ENCODE results near the gene INCA1. TPM values are rescaled to one million over a fixed set of nuclear protein-coding genes. Genes with fewer than 3 reads are reported as not detected.

The INCA1 gene
- total RNA-seq, 4 donors from 2014 or later, result 1.0 to 2.3 (median 1.4) TPM

- Histone ChIP-seq H3K27ac (no peak overlapping the region), H3K9me3 (no peaks in the 10 kb centered on the region), H3K27me3 (no peaks in the 10 kb centered on the region), H3K36me3 (no peaks in the 10 kb centered on the region), H3K4me3 (replicated peaks in 1 of 3) (no peak overlapping the region), H3K4me1 (no peaks in the 10 kb centered on the region)
- WGBS, 2 donors, result 83 to 86% methylated on average over 14 to 15 of the region's 15 CpGs
- DNase-seq, result no peak
- intact Hi-C loops (cut with DNase I), result no loop called here
- TF ChIP-seq CTCF (IDR thresholded peaks at IDR 0.05), result no peak
- no peak for TF ChIP-seq POLR2A (IDR thresholded peaks at IDR 0.05)
These were observed 45.1 kb upstream of the INCA1 start for GRCh38 chr17:5042157-5043022.

- no peaks in the 10 kb centered on the region for H3K9me3 ChIP-seq
- H3K4me1 ChIP-seq, result peaks cover 4 to 5% of the 10 kb centered on the region in 2 donors
- peak; percentile 29 to 35 for DNase-seq
- H3K36me3 ChIP-seq, result no peaks in the 10 kb centered on the region
- 2 to 6% methylated on average over 12 of the region's 24 CpGs for WGBS, 2 donors
- no peaks in the 10 kb centered on the region for H3K27me3 ChIP-seq
- no peak for TF ChIP-seq CTCF (IDR thresholded peaks at IDR 0.05)
- TF ChIP-seq POLR2A (IDR thresholded peaks at IDR 0.05), result no peak
- intact Hi-C loops (cut with DNase I), result no loop called here
- H3K4me3 ChIP-seq (replicated peaks in 1 of 3), result no peak within 1 kb of the TSS
- H3K27ac ChIP-seq, result no peak within 1 kb of the TSS
These were observed 38.0 kb upstream of the INCA1 start, which contains the start of gene SLC52A1 for GRCh38 chr17:5035315-5035714. Gene SLC52A1, minus strand, starts transcription at chr17:5035426. Its CDS starts 820 bp downstream, at chr17:5034606.

GRCh38 chr17:5034651-5035050, 37.3 kb upstream of the INCA1 start:
- intact Hi-C loops (cut with DNase I), result no loop called here
- H3K27me3 ChIP-seq, result no peaks in the 10 kb centered on the region
- H3K9me3 ChIP-seq, result no peaks in the 10 kb centered on the region
- H3K27ac ChIP-seq, result no peak overlapping the region
- peaks cover 4 to 5% of the 10 kb centered on the region in 2 donors for H3K4me1 ChIP-seq
- TF ChIP-seq CTCF (IDR thresholded peaks at IDR 0.05) (no peak), POLR2A (IDR thresholded peaks at IDR 0.05) (no peak)
- WGBS, 2 donors, result 88 to 89% methylated on average over 11 to 14 of the region's 14 CpGs
- DNase-seq, result no peak
- H3K36me3 ChIP-seq, result no peaks in the 10 kb centered on the region
- H3K4me3 ChIP-seq (replicated peaks in 1 of 3), result no peak overlapping the region

GRCh38 chr17:5034063-5034462, 36.7 kb upstream of the INCA1 start:
- H3K4me1 ChIP-seq, result peaks cover 4 to 5% of the 10 kb centered on the region in 2 donors
- no peaks in the 10 kb centered on the region for H3K27me3 ChIP-seq
- H3K4me3 ChIP-seq (replicated peaks in 1 of 3), result no peak overlapping the region
- 100% methylated on average over 4 to 5 of the region's 5 CpGs for WGBS, 2 donors
- no peak overlapping the region for H3K27ac ChIP-seq
- TF ChIP-seq POLR2A (IDR thresholded peaks at IDR 0.05), result no peak
- DNase-seq, result no peak
- H3K36me3 ChIP-seq, result no peaks in the 10 kb centered on the region
- intact Hi-C loops (cut with DNase I), result no loop called here
- H3K9me3 ChIP-seq, result no peaks in the 10 kb centered on the region

GRCh38 chr17:5033352-5034015, 36.2 kb upstream of the INCA1 start:
- no peak overlapping the region for H3K27ac ChIP-seq
- TF ChIP-seq CTCF (IDR thresholded peaks at IDR 0.05) (no peak), POLR2A (IDR thresholded peaks at IDR 0.05) (no peak)
- no peak overlapping the region for H3K4me3 ChIP-seq (replicated peaks in 1 of 3)
- H3K27me3 ChIP-seq, result no peaks in the 10 kb centered on the region
- no peak for DNase-seq
- intact Hi-C loops (cut with DNase I), result no loop called here
- H3K4me1 ChIP-seq, result peaks cover 4 to 5% of the 10 kb centered on the region in 2 donors
- H3K9me3 ChIP-seq, result no peaks in the 10 kb centered on the region
- WGBS, 2 donors, result 90 to 92% methylated on average over 8 to 10 of the region's 13 CpGs
- H3K36me3 ChIP-seq, result no peaks in the 10 kb centered on the region
